Forelimb muscle (tissue), 1 donor: ENCODE measurements around the gene CACYBP. TPM values are rescaled to one million over a fixed set of nuclear protein-coding genes. Genes with fewer than 3 reads are reported as not detected.
A peak's percentile ranks its signal among the peaks of the same experiment; 100 is the strongest.

Source experiments
- DNase-seq: peaks from one replicate; pipeline ENCODE4 v3.0.0-alpha.2; 2013; ENCODE audit warnings: low read depth
- polyA plus RNA-seq: library from polyadenylated mRNA; unstranded; fragments of 120-200 nt; gene quantifications from one replicate; pipeline ENCODE4 v1.2.1, GENCODE V29; 2013; ENCODE audit not compliant: insufficient read length

Gene CACYBP
- polyA plus RNA-seq, 1 donor: 94.9 TPM

GRCh38 chr1:174974711-174975119 lies 25.0 kb upstream of the CACYBP start:
- no peak for DNase-seq

- no peak for DNase-seq
These were observed 24.0 kb upstream of the CACYBP start for GRCh38 chr1:174975764-174976163.

- no peak for DNase-seq
These were observed 23.2 kb upstream of the CACYBP start for GRCh38 chr1:174976436-174977108.

GRCh38 chr1:174982971-174983689 lies 16.6 kb upstream of the CACYBP start:
- no peak for DNase-seq

- DNase-seq: no peak
These were observed 14.8 kb upstream of the CACYBP start for GRCh38 chr1:174984952-174985351.

GRCh38 chr1:174988539-174988938 lies 11.2 kb upstream of the CACYBP start:
- DNase-seq: no peak

GRCh38 chr1:174988986-174989385 lies 10.8 kb upstream of the CACYBP start:
- no peak for DNase-seq

GRCh38 chr1:174989536-174990220 lies 10.1 kb upstream of the CACYBP start:
- no peak for DNase-seq

GRCh38 chr1:174990382-174990999 lies 9.3 kb upstream of the CACYBP start:
- no peak for DNase-seq

GRCh38 chr1:174991473-174991872 lies 8.3 kb upstream of the CACYBP start:
- no peak for DNase-seq

GRCh38 chr1:174995121-174995520 lies 4.6 kb upstream of the CACYBP start:
- DNase-seq: no peak

- no peak for DNase-seq
These were observed 3.8 kb upstream of the CACYBP start for GRCh38 chr1:174995916-174996315.

- no peak for DNase-seq
These were observed 3.3 kb upstream of the CACYBP start for GRCh38 chr1:174996476-174996875.

GRCh38 chr1:174997041-174997440 lies 2.7 kb upstream of the CACYBP start:
- DNase-seq: no peak

GRCh38 chr1:174998569-174999215 lies 1.1 kb upstream of the CACYBP start:
- DNase-seq: no peak

- DNase-seq: peak; percentile 99
These were observed 371 bp upstream of the CACYBP start for GRCh38 chr1:174999216-174999935.

- no peak for DNase-seq
These were observed 995 bp downstream of the CACYBP start for GRCh38 chr1:175000697-175001187.

- no peak for DNase-seq
These were observed 3.3 kb downstream of the CACYBP start for GRCh38 chr1:175002910-175003517.

- DNase-seq: no peak
These were observed 3.8 kb downstream of the CACYBP start for GRCh38 chr1:175003521-175003920.

GRCh38 chr1:175005085-175005783 lies 5.5 kb downstream of the CACYBP start:
- DNase-seq: no peak
